Psoas muscle (tissue), 8 donors: ENCODE data around the gene PDE6H. TPM values are rescaled to one million over a fixed set of nuclear protein-coding genes. Genes with fewer than 3 reads are reported as not detected.

Experiments used
- ATAC-seq, 4 donors: fragments of 200-7000 bp; cut with Tn5 transposase; one replicate each; pipeline ENCODE4 v1.9.1; 2020; ENCODE audit warnings: moderate library complexity in 3 of 4, mild to moderate bottlenecking in 2 of 4
- DNase-seq, 2 donors: peaks; one replicate each; pipeline ENCODE4 v3.0.0-alpha.2; 2020
- H3K27ac ChIP-seq: fragments of 200-600 bp; one replicate; pipeline ENCODE4 v1.8.0; 2022
- H3K27me3 ChIP-seq, 3 donors: fragments of 200-600 bp in 1 of 3; one replicate each; pipeline versions ENCODE4 v1.6.1 to v1.8.0; 2013 to 2022; ENCODE audit warnings: low read length in 2 of 3, mild to moderate bottlenecking in 2 of 3, moderate library complexity in 1 of 3; ENCODE audit not compliant: insufficient read depth in 3 of 3
- H3K36me3 ChIP-seq, 2 donors: fragments of 200-600 bp in 1 of 2; one replicate each; pipeline versions ENCODE4 v1.6.1 to v1.8.0; 2013 to 2022; ENCODE audit warnings: low read depth in 1 of 2, mild to moderate bottlenecking in 1 of 2, moderate library complexity in 1 of 2; ENCODE audit not compliant: insufficient read depth in 1 of 2
- H3K4me1 ChIP-seq: fragments of 200-600 bp; one replicate; pipeline ENCODE4 v1.8.0; 2022
- H3K4me3 ChIP-seq: fragments of 200-600 bp; one replicate; pipeline ENCODE4 v1.8.0; 2022; ENCODE audit warnings: mild to moderate bottlenecking
- H3K9me3 ChIP-seq: fragments of 200-600 bp; one replicate; pipeline ENCODE4 v1.8.0; 2022
- WGBS, 3 donors: extraction: QIAGEN DNeasy Blood & Tissue Kit; methylation state at CpG; one replicate each; pipeline versions ENCODE4 v1.1.6 to v1.1.7; 2013; 5-methylcytosine and 5-hydroxymethylcytosine counted together
- intact Hi-C, 2 donors: fragments of 100-400 bp; cut with DNase I; formaldehyde crosslinking; loops; one replicate each; pipeline versions ENCODE4 v1.11.0 to v1.14.2; 2022
- polyA plus RNA-seq, 3 donors: library from polyadenylated mRNA; stranded (reverse); fragments of 200-250 nt; gene quantifications; one replicate each; pipeline ENCODE4 v1.2.3, GENCODE V29; 2013
- total RNA-seq, 4 donors: library from RNA; stranded (reverse); fragmentation: NEBNext Ultra II Directional in 2 of 4; extraction: Animal tissue kit (Norgen Biotek cat#: 25700) in 2 of 4; gene quantifications; one replicate each; pipeline versions ENCODE4 v1.2.1 to v1.2.4, GENCODE V29; 2021 to 2023
- TF ChIP-seq, protein P1 (sequence below): fragments of 200-600 bp; IDR thresholded peaks from one replicate; pipeline ENCODE4 v1.8.0; 2022; ENCODE audit warnings: antibody characterized with exemption
- donor health status: healthy with polysubstance abuse.
- donor health status: DM: no; HTN: no; CAD: no; lungs with moderate emphysema.
- donor health status: Bipolar disorder and iron deficiency.
- donor health status: healthy.
- donor health status: DM: yes; HTN: yes; CAD: no.
- donor health status: DM: no; HTN: no; CAD: no.
- donor health status: DM: no; HTN: no; CAD: no.
- donor health status: DM: yes; HTN: yes; CAD: no.

Gene PDE6H
- total and polyA plus RNA-seq, 7 donors = not detected

DNA sequence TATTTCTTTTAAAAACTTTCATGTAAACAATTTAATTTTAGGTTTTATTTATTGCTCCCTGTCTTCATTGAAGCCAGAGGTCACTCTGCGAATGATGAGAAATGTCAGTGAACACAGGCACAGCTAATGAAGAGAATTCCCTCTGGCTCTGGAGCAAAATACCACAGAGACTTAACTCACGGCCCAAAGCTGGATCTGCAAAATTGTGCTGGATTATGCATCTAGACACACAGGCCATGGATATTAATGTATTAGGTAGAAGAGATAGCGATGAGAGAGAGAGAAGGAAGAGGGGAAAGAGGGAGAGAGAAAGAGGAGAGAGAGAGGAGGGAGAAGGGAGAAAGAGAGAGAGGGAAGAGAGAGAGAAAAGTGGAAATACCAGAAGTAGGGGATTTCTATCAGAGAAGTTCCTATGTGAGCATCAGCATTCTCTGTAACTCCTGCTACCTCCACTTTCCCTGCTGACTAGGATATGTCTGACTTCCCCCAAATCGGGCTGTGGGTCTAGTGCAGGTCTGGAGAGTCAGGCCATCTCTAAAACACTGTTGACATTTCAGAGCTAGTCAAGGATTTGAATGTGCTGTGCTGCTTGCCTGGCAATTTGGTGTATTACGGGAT is 15.2 kb upstream of the PDE6H start:
- no peak for DNase-seq
- intact Hi-C loops = no loop called here
- TF ChIP-seq, protein P1, sequence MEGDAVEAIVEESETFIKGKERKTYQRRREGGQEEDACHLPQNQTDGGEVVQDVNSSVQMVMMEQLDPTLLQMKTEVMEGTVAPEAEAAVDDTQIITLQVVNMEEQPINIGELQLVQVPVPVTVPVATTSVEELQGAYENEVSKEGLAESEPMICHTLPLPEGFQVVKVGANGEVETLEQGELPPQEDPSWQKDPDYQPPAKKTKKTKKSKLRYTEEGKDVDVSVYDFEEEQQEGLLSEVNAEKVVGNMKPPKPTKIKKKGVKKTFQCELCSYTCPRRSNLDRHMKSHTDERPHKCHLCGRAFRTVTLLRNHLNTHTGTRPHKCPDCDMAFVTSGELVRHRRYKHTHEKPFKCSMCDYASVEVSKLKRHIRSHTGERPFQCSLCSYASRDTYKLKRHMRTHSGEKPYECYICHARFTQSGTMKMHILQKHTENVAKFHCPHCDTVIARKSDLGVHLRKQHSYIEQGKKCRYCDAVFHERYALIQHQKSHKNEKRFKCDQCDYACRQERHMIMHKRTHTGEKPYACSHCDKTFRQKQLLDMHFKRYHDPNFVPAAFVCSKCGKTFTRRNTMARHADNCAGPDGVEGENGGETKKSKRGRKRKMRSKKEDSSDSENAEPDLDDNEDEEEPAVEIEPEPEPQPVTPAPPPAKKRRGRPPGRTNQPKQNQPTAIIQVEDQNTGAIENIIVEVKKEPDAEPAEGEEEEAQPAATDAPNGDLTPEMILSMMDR = no peak
- peak overlapping the region; percentile 63 for H3K4me3 ChIP-seq
- no peaks in the 10 kb centered on the region for H3K27me3 ChIP-seq
- H3K36me3 ChIP-seq = no peaks in the 10 kb centered on the region
- H3K4me1 ChIP-seq = no peaks in the 10 kb centered on the region
- peak overlapping the region; percentile 61 for H3K27ac ChIP-seq
- 39 to 65% (median 42%) methylated on average over 5 of the region's 5 CpGs for WGBS, 3 donors
- no peaks in the 10 kb centered on the region for H3K9me3 ChIP-seq
- no peak for ATAC-seq

DNA sequence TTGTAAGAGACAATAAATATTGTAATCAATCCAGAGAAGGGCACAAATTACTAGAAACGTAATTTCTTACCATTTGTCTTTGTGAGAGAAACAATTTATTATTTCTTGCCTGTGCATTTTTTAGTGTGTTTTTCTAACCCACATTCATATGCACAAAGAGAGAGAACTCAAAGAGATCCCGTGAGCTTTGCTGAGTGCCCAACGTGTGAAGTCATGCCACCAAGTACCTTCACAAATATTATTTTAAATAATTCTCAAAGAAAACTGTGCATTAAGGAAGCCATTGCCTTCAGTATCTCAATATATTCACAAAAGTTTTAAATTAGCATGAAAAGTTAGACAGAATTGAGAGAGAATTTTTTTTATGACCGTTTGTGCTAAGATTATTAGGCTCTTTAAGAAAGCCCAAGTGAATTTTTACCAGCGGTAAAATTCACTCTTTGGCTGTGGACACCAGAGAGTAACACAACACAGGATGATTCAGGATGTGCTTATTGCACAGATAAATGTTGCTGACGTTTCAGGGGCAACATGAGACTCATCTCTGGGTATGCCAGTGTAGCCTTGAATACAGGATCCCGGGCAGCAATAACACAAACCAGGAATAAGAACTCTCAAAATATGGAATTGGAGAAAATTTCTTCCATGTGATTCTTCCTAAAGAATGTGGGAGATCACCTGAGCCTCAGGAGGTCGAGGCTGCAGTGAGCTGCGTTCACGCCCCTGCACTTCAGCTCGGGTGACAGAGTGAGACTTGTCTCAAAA is 14.3 kb upstream of the PDE6H start:
- Histone ChIP-seq H3K4me1 (no peaks in the 10 kb centered on the region), H3K9me3 (no peaks in the 10 kb centered on the region), H3K27ac (peak overlapping the region; percentile 61), H3K36me3 (no peaks in the 10 kb centered on the region), H3K27me3 (no peaks in the 10 kb centered on the region), H3K4me3 (peak overlapping the region; percentile 63)
- TF ChIP-seq, protein P1 = no peak
- no peak for DNase-seq
- intact Hi-C loops = no loop called here
- no peak for ATAC-seq
- WGBS, 3 donors = 67 to 70% (median 69%) methylated on average over 11 of the region's 11 CpGs

DNA sequence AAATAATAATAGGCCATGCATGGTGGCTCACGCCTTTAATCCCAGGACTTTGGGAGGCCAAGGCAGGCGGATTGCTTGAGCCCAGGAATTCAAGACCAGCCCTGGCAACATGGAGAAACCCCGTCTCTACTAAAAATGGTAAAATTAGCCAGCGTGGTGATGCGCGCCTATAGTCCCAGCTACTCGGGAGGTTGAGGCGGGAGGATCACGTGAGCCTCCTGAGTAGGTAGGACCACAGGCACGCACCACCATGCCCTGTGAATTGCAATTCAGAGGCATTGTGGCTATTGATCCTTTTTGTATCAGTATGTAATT is 13.8 kb upstream of the PDE6H start:
- TF ChIP-seq, protein P1 = no peak
- H3K36me3 ChIP-seq = no peaks in the 10 kb centered on the region
- no peak for DNase-seq
- H3K4me1 ChIP-seq = no peaks in the 10 kb centered on the region
- WGBS, 3 donors = 83 to 95% (median 93%) methylated on average over 10 of the region's 10 CpGs
- no peak for ATAC-seq
- intact Hi-C loops = no loop called here
- H3K9me3 ChIP-seq = no peaks in the 10 kb centered on the region
- peak overlapping the region; percentile 63 for H3K4me3 ChIP-seq
- peak overlapping the region; percentile 61 for H3K27ac ChIP-seq
- H3K27me3 ChIP-seq = no peaks in the 10 kb centered on the region

DNA sequence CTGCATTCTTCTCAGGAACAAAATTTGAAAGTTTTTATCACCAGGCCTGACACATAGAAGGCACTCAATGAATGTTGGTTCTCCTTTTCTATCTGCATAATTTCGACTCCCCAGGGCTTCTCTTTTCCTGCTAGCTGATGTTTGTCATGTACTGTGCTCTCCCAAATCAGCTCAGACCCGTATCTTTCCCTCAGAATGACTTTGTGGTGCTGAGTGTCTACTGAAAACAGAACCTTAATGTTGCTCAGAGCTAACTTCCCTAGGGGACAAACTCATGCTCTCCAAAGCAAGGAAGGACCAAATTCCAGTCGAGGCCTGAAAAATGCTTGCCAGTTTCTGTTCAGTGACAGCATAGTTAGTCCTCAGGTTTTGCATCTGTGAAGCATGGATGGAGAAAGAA is 13.4 kb upstream of the PDE6H start:
- no peaks in the 10 kb centered on the region for H3K9me3 ChIP-seq
- peak overlapping the region; percentile 63 for H3K4me3 ChIP-seq
- H3K36me3 ChIP-seq = no peaks in the 10 kb centered on the region
- ATAC-seq (peak in 1 of 4 donors; percentile 29), DNase-seq (no peak)
- TF ChIP-seq, protein P1 = no peak
- intact Hi-C loops = no loop called here
- no peaks in the 10 kb centered on the region for H3K4me1 ChIP-seq
- 39 to 43% (median 42%) methylated on average over 3 of the region's 3 CpGs for WGBS, 3 donors
- H3K27me3 ChIP-seq = no peaks in the 10 kb centered on the region
- H3K27ac ChIP-seq = peak overlapping the region; percentile 61
